Measurements from ENCODE around the gene ZNF415.

DNA sequence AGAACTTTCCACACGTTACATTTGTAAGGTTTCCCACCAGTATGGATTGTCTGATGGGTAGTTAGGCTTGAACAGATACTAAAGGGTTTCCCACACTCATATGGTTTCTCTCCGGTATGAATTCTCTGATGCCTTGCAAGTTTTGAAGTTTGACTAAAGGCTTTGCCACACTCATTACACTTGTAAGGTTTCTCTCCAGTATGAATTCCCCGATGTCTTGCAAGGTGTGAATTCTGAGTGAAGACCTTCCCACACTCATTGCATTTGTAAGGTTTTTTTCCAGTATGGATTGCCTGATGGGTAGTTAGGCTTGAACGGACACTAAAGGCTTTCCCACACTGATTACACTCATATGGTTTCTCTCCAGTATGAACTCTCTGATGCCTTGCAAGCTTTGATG, 7.6 kb upstream of the ZNF415 start:
- TF ChIP-seq, protein P1, sequence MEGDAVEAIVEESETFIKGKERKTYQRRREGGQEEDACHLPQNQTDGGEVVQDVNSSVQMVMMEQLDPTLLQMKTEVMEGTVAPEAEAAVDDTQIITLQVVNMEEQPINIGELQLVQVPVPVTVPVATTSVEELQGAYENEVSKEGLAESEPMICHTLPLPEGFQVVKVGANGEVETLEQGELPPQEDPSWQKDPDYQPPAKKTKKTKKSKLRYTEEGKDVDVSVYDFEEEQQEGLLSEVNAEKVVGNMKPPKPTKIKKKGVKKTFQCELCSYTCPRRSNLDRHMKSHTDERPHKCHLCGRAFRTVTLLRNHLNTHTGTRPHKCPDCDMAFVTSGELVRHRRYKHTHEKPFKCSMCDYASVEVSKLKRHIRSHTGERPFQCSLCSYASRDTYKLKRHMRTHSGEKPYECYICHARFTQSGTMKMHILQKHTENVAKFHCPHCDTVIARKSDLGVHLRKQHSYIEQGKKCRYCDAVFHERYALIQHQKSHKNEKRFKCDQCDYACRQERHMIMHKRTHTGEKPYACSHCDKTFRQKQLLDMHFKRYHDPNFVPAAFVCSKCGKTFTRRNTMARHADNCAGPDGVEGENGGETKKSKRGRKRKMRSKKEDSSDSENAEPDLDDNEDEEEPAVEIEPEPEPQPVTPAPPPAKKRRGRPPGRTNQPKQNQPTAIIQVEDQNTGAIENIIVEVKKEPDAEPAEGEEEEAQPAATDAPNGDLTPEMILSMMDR (IDR thresholded peaks at IDR 0.05): no peak
- TF ChIP-seq POLR2A (IDR thresholded peaks at IDR 0.05): no peak

Data from Peyer's patch (tissue), 4 donors.